Astrocyte (in vitro differentiated cells and primary cell): ENCODE measurements around the gene ANKRD44. TPM values are rescaled to one million over a fixed set of nuclear protein-coding genes. Genes with fewer than 3 reads are reported as not detected.

Experiments used
- DNase-seq: peaks from one replicate; pipeline ENCODE4 v3.0.0-alpha.2; 2010; ENCODE audit warnings: low read depth
- FAIRE-seq: peaks from 2 replicates; lab custom pipeline; 2011; peaks lifted over from hg19 to GRCh38; lab: Jason Lieb, UNC
- H2AFZ ChIP-seq: 2 replicates; pipeline ENCODE4 v1.6.0; 2012; ENCODE audit warnings: low read depth, low read length, inconsistent platforms
- H3K27ac ChIP-seq: 2 replicates; pipeline ENCODE4 v1.5.1; 2011; ENCODE audit warnings: low read depth, low read length, inconsistent platforms
- H3K27me3 ChIP-seq: 2 replicates; pipeline ENCODE4 v1.6.0; 2011; ENCODE audit warnings: low read length, inconsistent platforms; ENCODE audit not compliant: insufficient read depth
- H3K36me3 ChIP-seq: 2 replicates; pipeline ENCODE4 v1.5.1; 2011; ENCODE audit warnings: low read length, inconsistent platforms; ENCODE audit not compliant: insufficient read depth
- H3K4me1 ChIP-seq: 2 replicates; pipeline ENCODE4 v1.5.1; 2011; ENCODE audit warnings: low read length, inconsistent platforms; ENCODE audit not compliant: insufficient read depth
- H3K4me2 ChIP-seq: 2 replicates; pipeline ENCODE4 v1.6.0; 2012; ENCODE audit warnings: low read length, inconsistent platforms
- H3K4me3 ChIP-seq: 2 replicates; pipeline ENCODE4 v1.5.1; 2011; ENCODE audit warnings: low read depth, mild to moderate bottlenecking, low read length, inconsistent platforms; ENCODE audit not compliant: insufficient read depth
- H3K79me2 ChIP-seq: 2 replicates; pipeline ENCODE4 v1.6.0; 2012; ENCODE audit warnings: mild to moderate bottlenecking, low read length, inconsistent platforms; ENCODE audit not compliant: insufficient read depth
- H3K9ac ChIP-seq: 2 replicates; pipeline ENCODE4 v1.6.0; 2012; ENCODE audit warnings: mild to moderate bottlenecking, low read length, inconsistent platforms
- H3K9me3 ChIP-seq: 2 replicates; pipeline ENCODE4 v1.5.1; 2012; ENCODE audit warnings: low read depth, mild to moderate bottlenecking, low read length, inconsistent platforms; ENCODE audit not compliant: insufficient read depth
- H4K20me1 ChIP-seq: 2 replicates; pipeline ENCODE4 v1.6.0; 2012; ENCODE audit warnings: low read length, inconsistent platforms; ENCODE audit not compliant: insufficient read depth
- H3K27ac Mint-ChIP-seq: one replicate; pipeline ENCODE4 v1.8.0; 2021; ENCODE audit warnings: mild to moderate bottlenecking, mixed read lengths; ENCODE audit not compliant: unreplicated experiment
- H3K27me3 Mint-ChIP-seq: one replicate; pipeline ENCODE4 v1.8.0; 2021; ENCODE audit warnings: low read depth, mixed read lengths; ENCODE audit not compliant: unreplicated experiment
- H3K36me3 Mint-ChIP-seq: one replicate; pipeline ENCODE4 v1.8.0; 2021; ENCODE audit warnings: low read depth, mixed read lengths; ENCODE audit not compliant: unreplicated experiment
- H3K4me1 Mint-ChIP-seq: one replicate; pipeline ENCODE4 v1.8.0; 2021; ENCODE audit warnings: low read depth, mixed read lengths; ENCODE audit not compliant: unreplicated experiment
- H3K4me3 Mint-ChIP-seq: one replicate; pipeline ENCODE4 v1.8.0; 2021; ENCODE audit warnings: mild to moderate bottlenecking, moderate library complexity, mixed read lengths; ENCODE audit not compliant: unreplicated experiment
- H3K9me3 Mint-ChIP-seq: one replicate; pipeline ENCODE4 v1.8.0; 2021; ENCODE audit warnings: mild to moderate bottlenecking, mixed read lengths; ENCODE audit not compliant: unreplicated experiment
- EZH2 ChIP-seq: IDR thresholded peaks from 2 replicates; pipeline ENCODE4 v1.6.1; 2012; ENCODE audit warnings: mild to moderate bottlenecking, low read length, inconsistent platforms; ENCODE audit not compliant: insufficient read depth
- total RNA-seq: library from RNA; stranded (reverse); gene quantifications from 2 replicates; pipeline ENCODE4 v1.2.1, GENCODE V29; 2021
- TF ChIP-seq, protein P1 (sequence below): IDR thresholded peaks from 2 replicates; pipeline ENCODE4 v1.5.1; 2011; ENCODE audit warnings: low read depth, mild to moderate bottlenecking, inconsistent platforms, low read length, moderate library complexity; ENCODE audit not compliant: insufficient read depth

The ANKRD44 gene
- total RNA-seq, 1 donor from 2014 or later, result 7.2 TPM

DNA sequence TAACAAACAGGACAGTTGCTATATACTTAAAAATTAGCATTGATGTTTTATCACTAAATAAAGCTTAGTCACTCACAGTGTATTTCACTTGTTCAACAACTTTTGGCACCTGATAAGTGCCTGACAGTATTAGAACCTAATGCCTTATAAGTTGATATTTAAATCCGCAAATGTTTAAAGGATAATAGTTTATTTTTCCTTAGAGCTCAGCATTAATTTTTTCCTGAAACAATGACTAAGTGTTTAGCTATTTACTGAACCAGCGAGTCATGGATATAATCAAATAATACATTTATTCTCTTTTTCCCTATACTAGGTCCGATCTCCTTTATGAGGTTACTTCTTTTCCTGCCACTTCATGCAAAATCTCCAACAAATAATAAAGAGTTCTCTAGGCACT, 238.0 kb downstream of the ANKRD44 start:
- Mint-ChIP-seq H3K9me3 (peaks cover 2% of the 10 kb centered on the region), H3K4me1 (no peaks in the 10 kb centered on the region), H3K4me3 (no peak overlapping the region), H3K27ac (no peak overlapping the region), H3K36me3 (no peaks in the 10 kb centered on the region), H3K27me3 (no peaks in the 10 kb centered on the region)
- FAIRE-seq (no peak), DNase-seq (no peak)
- TF ChIP-seq, protein P1, sequence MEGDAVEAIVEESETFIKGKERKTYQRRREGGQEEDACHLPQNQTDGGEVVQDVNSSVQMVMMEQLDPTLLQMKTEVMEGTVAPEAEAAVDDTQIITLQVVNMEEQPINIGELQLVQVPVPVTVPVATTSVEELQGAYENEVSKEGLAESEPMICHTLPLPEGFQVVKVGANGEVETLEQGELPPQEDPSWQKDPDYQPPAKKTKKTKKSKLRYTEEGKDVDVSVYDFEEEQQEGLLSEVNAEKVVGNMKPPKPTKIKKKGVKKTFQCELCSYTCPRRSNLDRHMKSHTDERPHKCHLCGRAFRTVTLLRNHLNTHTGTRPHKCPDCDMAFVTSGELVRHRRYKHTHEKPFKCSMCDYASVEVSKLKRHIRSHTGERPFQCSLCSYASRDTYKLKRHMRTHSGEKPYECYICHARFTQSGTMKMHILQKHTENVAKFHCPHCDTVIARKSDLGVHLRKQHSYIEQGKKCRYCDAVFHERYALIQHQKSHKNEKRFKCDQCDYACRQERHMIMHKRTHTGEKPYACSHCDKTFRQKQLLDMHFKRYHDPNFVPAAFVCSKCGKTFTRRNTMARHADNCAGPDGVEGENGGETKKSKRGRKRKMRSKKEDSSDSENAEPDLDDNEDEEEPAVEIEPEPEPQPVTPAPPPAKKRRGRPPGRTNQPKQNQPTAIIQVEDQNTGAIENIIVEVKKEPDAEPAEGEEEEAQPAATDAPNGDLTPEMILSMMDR, result no peak
- no peak for TF ChIP-seq EZH2
- Histone ChIP-seq H3K9ac (no peak overlapping the region), H3K4me3 (no peak overlapping the region), H3K9me3 (no peaks in the 10 kb centered on the region), H3K4me1 (peaks cover 3% of the 10 kb centered on the region), H3K4me2 (no peak overlapping the region), H3K79me2 (no peaks in the 10 kb centered on the region), H3K27ac (no peak overlapping the region), H2AFZ (no peak overlapping the region), H3K36me3 (no peaks in the 10 kb centered on the region), H4K20me1 (no peaks in the 10 kb centered on the region), H3K27me3 (no peaks in the 10 kb centered on the region)

- DNase-seq (no peak), FAIRE-seq (no peak)
- no peaks in the 10 kb centered on the region for H3K27me3 ChIP-seq
- H3K27ac ChIP-seq, result no peak overlapping the region
- Mint-ChIP-seq H3K4me3 (no peak overlapping the region), H3K4me1 (no peaks in the 10 kb centered on the region), H3K9me3 (peaks cover 2% of the 10 kb centered on the region), H3K36me3 (no peaks in the 10 kb centered on the region), H3K27me3 (no peaks in the 10 kb centered on the region), H3K27ac (no peak overlapping the region)
- no peaks in the 10 kb centered on the region for H3K9me3 ChIP-seq
- no peaks in the 10 kb centered on the region for H4K20me1 ChIP-seq
- no peak overlapping the region for H3K4me2 ChIP-seq
- H3K79me2 ChIP-seq, result no peaks in the 10 kb centered on the region
- H2AFZ ChIP-seq, result no peak overlapping the region
- H3K36me3 ChIP-seq, result no peaks in the 10 kb centered on the region
- TF ChIP-seq, protein P1, result no peak
- no peak for TF ChIP-seq EZH2
- H3K4me3 ChIP-seq, result no peak overlapping the region
- no peak overlapping the region for H3K9ac ChIP-seq
- H3K4me1 ChIP-seq, result peaks cover 3% of the 10 kb centered on the region
Measured at GRCh38 chr2:197071790-197072436, 238.7 kb downstream of the ANKRD44 start.

DNA sequence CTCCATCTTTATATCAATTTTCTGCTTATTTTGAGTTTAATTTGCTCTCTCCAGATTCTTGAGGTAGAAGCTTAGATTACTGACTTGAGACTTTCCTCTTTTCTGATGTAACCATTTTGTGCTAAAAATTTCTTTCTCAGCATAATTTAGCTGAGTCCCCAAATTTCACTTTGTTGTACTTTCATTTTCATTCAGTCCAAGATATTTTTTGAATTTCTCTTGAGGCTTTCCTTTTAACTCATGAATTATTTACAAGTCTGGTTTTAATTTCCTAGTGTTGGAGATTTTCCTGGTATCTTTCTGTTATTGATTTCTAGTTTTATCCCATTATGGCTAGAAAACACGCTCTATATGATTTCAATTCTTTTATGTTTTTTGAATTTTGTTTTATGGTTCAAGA, 239.4 kb downstream of the ANKRD44 start:
- H3K27ac Mint-ChIP-seq, result no peak overlapping the region
- H3K4me3 Mint-ChIP-seq, result no peak overlapping the region
- Histone ChIP-seq H3K9me3 (no peaks in the 10 kb centered on the region), H3K27me3 (no peaks in the 10 kb centered on the region), H3K36me3 (no peaks in the 10 kb centered on the region), H3K4me2 (no peak overlapping the region), H3K79me2 (no peaks in the 10 kb centered on the region), H4K20me1 (no peaks in the 10 kb centered on the region), H2AFZ (no peak overlapping the region), H3K9ac (no peak overlapping the region), H3K27ac (no peak overlapping the region), H3K4me3 (no peak overlapping the region), H3K4me1 (peaks cover 3% of the 10 kb centered on the region)
- TF ChIP-seq, protein P1, result no peak
- no peak for TF ChIP-seq EZH2
- FAIRE-seq (no peak), DNase-seq (no peak)
- no peaks in the 10 kb centered on the region for H3K9me3 Mint-ChIP-seq
- H3K4me1 Mint-ChIP-seq, result no peaks in the 10 kb centered on the region
- H3K36me3 Mint-ChIP-seq, result no peaks in the 10 kb centered on the region
- H3K27me3 Mint-ChIP-seq, result no peaks in the 10 kb centered on the region
